ENCODE results near the gene HAUS5.

Gene HAUS5

GRCh38 chr19:35615036-35615435, 2.5 kb downstream of the HAUS5 start:
- H3K36me3 ChIP-seq (ENCODE audit: control insufficient read depth, insufficient read depth, low read length): no peaks in the 10 kb centered on the region
- no peaks in the 10 kb centered on the region for H3K4me1 ChIP-seq
- H3K4me3 ChIP-seq (ENCODE audit: low read depth, low read length): no peak overlapping the region
- H3K9me3 ChIP-seq (ENCODE audit: control insufficient read depth, low read length): no peaks in the 10 kb centered on the region
- no peaks in the 10 kb centered on the region for H3K79me2 ChIP-seq
- TF ChIP-seq CTCF (IDR thresholded peaks at IDR 0.05): no peak
- no peak overlapping the region for H3K4me2 ChIP-seq (ENCODE audit: low read length)
- H3K9ac ChIP-seq: no peak overlapping the region
- H2AFZ ChIP-seq: no peak overlapping the region
- no peaks in the 10 kb centered on the region for H3K27me3 ChIP-seq (ENCODE audit: control insufficient read depth, insufficient read depth, low read length)
- H3K27ac ChIP-seq: no peak overlapping the region

GRCh38 chr19:35618857-35619256, 6.3 kb downstream of the HAUS5 start:
- no peak for TF ChIP-seq CTCF (IDR thresholded peaks at IDR 0.05)
- H3K79me2 ChIP-seq: no peaks in the 10 kb centered on the region
- no peaks in the 10 kb centered on the region for H3K27me3 ChIP-seq (ENCODE audit: control insufficient read depth, insufficient read depth, low read length)
- no peak overlapping the region for H3K4me2 ChIP-seq (ENCODE audit: low read length)
- no peaks in the 10 kb centered on the region for H3K9me3 ChIP-seq (ENCODE audit: control insufficient read depth, low read length)
- H3K9ac ChIP-seq: no peak overlapping the region
- no peaks in the 10 kb centered on the region for H3K4me1 ChIP-seq
- H2AFZ ChIP-seq: no peak overlapping the region
- no peaks in the 10 kb centered on the region for H3K36me3 ChIP-seq (ENCODE audit: control insufficient read depth, insufficient read depth, low read length)
- H3K27ac ChIP-seq: no peak overlapping the region
- no peak overlapping the region for H3K4me3 ChIP-seq (ENCODE audit: low read depth, low read length)

- Histone ChIP-seq H3K4me1 (no peaks in the 10 kb centered on the region), H3K9ac (no peak overlapping the region), H3K27ac (no peak overlapping the region), H3K36me3 (ENCODE audit: control insufficient read depth, insufficient read depth, low read length) (no peaks in the 10 kb centered on the region), H3K79me2 (no peaks in the 10 kb centered on the region), H3K27me3 (ENCODE audit: control insufficient read depth, insufficient read depth, low read length) (no peaks in the 10 kb centered on the region), H2AFZ (no peak overlapping the region), H3K9me3 (ENCODE audit: control insufficient read depth, low read length) (no peaks in the 10 kb centered on the region), H3K4me2 (ENCODE audit: low read length) (no peak overlapping the region), H3K4me3 (ENCODE audit: low read depth, low read length) (no peak overlapping the region)
- no peak for TF ChIP-seq CTCF (IDR thresholded peaks at IDR 0.05)
Measured at GRCh38 chr19:35619290-35619923, 6.9 kb downstream of the HAUS5 start.

- no peaks in the 10 kb centered on the region for H3K4me1 ChIP-seq
- no peak for TF ChIP-seq CTCF (IDR thresholded peaks at IDR 0.05)
- no peak overlapping the region for H3K4me2 ChIP-seq (ENCODE audit: low read length)
- H3K36me3 ChIP-seq (ENCODE audit: control insufficient read depth, insufficient read depth, low read length): no peaks in the 10 kb centered on the region
- H3K4me3 ChIP-seq (ENCODE audit: low read depth, low read length): no peak overlapping the region
- no peaks in the 10 kb centered on the region for H3K79me2 ChIP-seq
- H3K9ac ChIP-seq: no peak overlapping the region
- no peak overlapping the region for H3K27ac ChIP-seq
- H2AFZ ChIP-seq: no peak overlapping the region
- H3K9me3 ChIP-seq (ENCODE audit: control insufficient read depth, low read length): no peaks in the 10 kb centered on the region
- no peaks in the 10 kb centered on the region for H3K27me3 ChIP-seq (ENCODE audit: control insufficient read depth, insufficient read depth, low read length)
Measured at GRCh38 chr19:35620001-35620400, 7.5 kb downstream of the HAUS5 start.

- Histone ChIP-seq H3K4me3 (ENCODE audit: low read depth, low read length) (no peak overlapping the region), H2AFZ (no peak overlapping the region), H3K79me2 (no peaks in the 10 kb centered on the region), H3K36me3 (ENCODE audit: control insufficient read depth, insufficient read depth, low read length) (no peaks in the 10 kb centered on the region), H3K27me3 (ENCODE audit: control insufficient read depth, insufficient read depth, low read length) (no peaks in the 10 kb centered on the region), H3K9me3 (ENCODE audit: control insufficient read depth, low read length) (no peaks in the 10 kb centered on the region), H3K27ac (no peak overlapping the region), H3K4me1 (no peaks in the 10 kb centered on the region), H3K4me2 (ENCODE audit: low read length) (no peak overlapping the region), H3K9ac (no peak overlapping the region)
- TF ChIP-seq CTCF (IDR thresholded peaks at IDR 0.05): no peak
Measured at GRCh38 chr19:35621708-35622107, 9.2 kb downstream of the HAUS5 start.
